ENCODE measurements around the gene RALA. TPM values are rescaled to one million over a fixed set of nuclear protein-coding genes. Genes with fewer than 3 reads are reported as not detected.
A peak's percentile ranks its signal among the peaks of the same experiment; 100 is the strongest.

Gene RALA
- total RNA-seq, 1 donor from 2014 or later, result 28.6 TPM

DNA sequence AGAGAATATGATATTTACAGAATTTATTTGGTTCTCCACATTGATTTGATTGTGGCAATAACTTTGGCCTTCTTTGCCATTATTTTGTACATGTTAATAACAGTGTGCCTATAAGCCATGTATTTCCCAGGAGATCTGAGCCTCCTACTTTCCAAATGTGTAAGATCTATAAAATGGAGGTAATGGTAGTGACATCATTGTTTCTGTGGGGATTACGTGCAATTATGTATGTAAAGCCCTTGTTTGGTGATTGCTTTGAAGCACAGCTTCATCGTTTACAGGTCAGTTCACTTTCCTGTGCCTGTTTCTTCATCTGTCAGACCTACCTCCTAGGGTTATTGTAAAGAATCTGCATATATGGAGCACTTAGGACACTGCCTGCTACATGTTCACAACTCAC is 39.8 kb upstream of the RALA start:
- Mint-ChIP-seq H3K36me3 (peaks cover under 1% of the 10 kb centered on the region), H3K4me3 (no peak overlapping the region), H3K4me1 (no peaks in the 10 kb centered on the region), H3K9me3 (no peaks in the 10 kb centered on the region), H3K27ac (no peak overlapping the region), H3K27me3 (ENCODE audit: low read depth) (no peaks in the 10 kb centered on the region)
- TF ChIP-seq, protein P1, sequence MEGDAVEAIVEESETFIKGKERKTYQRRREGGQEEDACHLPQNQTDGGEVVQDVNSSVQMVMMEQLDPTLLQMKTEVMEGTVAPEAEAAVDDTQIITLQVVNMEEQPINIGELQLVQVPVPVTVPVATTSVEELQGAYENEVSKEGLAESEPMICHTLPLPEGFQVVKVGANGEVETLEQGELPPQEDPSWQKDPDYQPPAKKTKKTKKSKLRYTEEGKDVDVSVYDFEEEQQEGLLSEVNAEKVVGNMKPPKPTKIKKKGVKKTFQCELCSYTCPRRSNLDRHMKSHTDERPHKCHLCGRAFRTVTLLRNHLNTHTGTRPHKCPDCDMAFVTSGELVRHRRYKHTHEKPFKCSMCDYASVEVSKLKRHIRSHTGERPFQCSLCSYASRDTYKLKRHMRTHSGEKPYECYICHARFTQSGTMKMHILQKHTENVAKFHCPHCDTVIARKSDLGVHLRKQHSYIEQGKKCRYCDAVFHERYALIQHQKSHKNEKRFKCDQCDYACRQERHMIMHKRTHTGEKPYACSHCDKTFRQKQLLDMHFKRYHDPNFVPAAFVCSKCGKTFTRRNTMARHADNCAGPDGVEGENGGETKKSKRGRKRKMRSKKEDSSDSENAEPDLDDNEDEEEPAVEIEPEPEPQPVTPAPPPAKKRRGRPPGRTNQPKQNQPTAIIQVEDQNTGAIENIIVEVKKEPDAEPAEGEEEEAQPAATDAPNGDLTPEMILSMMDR (IDR thresholded peaks at IDR 0.05; ENCODE audit: unreplicated experiment), result no peak
- no peak for DNase-seq (ENCODE audit: low spot score in 2 of 2, unreplicated experiment in 2 of 2)

DNA sequence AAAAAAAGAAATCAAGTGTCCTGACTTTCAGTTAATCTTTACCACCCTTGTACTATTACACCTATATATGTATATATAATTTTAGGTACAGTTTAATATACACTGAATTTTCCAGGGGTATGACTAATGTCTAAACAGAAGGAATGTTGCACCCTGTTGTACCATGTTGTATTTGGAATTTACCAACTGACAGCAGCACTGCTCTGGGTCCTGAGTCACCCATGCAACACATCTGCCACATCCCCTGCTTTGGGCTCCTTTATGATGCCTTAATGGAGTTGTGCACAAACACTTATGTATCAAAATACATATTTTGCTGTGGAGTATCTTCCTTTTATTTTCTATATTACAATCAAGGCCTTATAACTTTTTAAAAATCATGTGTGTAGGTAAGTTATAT is 36.0 kb upstream of the RALA start:
- Mint-ChIP-seq H3K4me3 (no peak overlapping the region), H3K36me3 (no peaks in the 10 kb centered on the region), H3K4me1 (peaks cover 5% of the 10 kb centered on the region), H3K27ac (no peak overlapping the region), H3K9me3 (peaks cover 5% of the 10 kb centered on the region), H3K27me3 (ENCODE audit: low read depth) (no peaks in the 10 kb centered on the region)
- no peak for DNase-seq (ENCODE audit: low spot score in 2 of 2, unreplicated experiment in 2 of 2)
- TF ChIP-seq, protein P1 (IDR thresholded peaks at IDR 0.05; ENCODE audit: unreplicated experiment), result no peak

DNA sequence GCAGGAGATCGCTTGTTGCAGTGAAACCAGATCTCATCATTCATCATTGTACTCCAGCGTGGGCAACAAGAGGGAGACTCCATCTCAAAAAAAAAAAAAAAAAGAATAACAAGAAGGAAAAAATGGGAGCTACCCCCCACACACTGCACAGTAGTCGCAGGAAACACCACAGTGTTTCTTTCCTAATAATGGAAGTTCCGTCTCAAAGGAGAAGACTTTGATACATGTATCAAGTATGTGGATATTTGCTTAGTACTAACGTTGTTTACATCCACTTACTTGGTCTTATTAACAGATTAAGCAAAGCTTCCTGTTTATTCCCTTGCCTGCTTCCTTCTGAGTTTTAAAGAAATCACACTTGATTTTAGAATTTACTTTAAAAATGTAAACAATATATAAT is 35.0 kb upstream of the RALA start:
- H3K9me3 Mint-ChIP-seq, result peaks cover 5% of the 10 kb centered on the region
- H3K27me3 Mint-ChIP-seq (ENCODE audit: low read depth), result no peaks in the 10 kb centered on the region
- no peak for DNase-seq (ENCODE audit: low spot score in 2 of 2, unreplicated experiment in 2 of 2)
- H3K27ac Mint-ChIP-seq, result no peak overlapping the region
- H3K36me3 Mint-ChIP-seq, result no peaks in the 10 kb centered on the region
- no peak overlapping the region for H3K4me3 Mint-ChIP-seq
- TF ChIP-seq, protein P1 (IDR thresholded peaks at IDR 0.05; ENCODE audit: unreplicated experiment), result no peak
- H3K4me1 Mint-ChIP-seq, result peaks cover 5% of the 10 kb centered on the region

DNA sequence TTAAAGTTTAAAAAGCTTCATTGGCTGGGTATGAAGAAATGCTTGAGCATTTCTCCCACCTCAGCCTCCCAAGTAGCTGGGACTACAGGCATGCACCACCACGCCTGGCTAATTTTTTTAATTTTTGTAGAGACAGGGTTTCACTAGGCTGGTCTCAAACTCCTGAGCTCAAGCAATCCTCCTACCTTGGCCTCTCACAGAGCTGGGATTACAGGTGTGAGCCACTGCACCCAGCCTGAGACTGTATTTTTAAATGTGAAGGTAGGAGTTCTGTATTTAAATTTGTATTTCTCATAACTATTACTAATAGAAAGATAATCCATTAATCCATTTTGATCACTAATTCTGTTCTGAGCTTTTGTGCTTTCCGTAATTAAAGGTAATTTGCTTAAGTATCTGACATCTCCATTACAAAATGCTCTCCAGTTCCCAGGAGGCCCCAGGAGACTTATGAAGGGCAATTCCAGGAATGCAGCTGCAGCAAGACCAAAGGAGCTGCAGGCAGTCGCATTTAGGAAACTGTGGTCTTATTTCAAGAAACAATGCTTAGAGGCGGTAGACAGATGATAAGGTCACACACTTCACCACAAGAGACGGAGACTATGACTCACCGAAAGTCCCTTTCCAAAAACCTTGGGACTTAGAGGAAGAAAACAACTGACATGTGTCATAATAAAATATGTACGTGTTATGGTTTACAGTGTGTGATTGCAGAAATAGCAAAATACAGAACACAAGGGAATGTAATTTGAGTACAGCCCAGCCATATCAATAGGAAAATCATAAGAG is 33.9 kb upstream of the RALA start:
- no peak overlapping the region for H3K4me3 Mint-ChIP-seq
- peaks cover 5% of the 10 kb centered on the region for H3K4me1 Mint-ChIP-seq
- no peaks in the 10 kb centered on the region for H3K36me3 Mint-ChIP-seq
- TF ChIP-seq, protein P1 (IDR thresholded peaks at IDR 0.05; ENCODE audit: unreplicated experiment), result no peak
- H3K27ac Mint-ChIP-seq, result peak overlapping the region; percentile 49
- peaks cover 5% of the 10 kb centered on the region for H3K9me3 Mint-ChIP-seq
- no peaks in the 10 kb centered on the region for H3K27me3 Mint-ChIP-seq (ENCODE audit: low read depth)
- no peak for DNase-seq (ENCODE audit: low spot score in 2 of 2, unreplicated experiment in 2 of 2)

DNA sequence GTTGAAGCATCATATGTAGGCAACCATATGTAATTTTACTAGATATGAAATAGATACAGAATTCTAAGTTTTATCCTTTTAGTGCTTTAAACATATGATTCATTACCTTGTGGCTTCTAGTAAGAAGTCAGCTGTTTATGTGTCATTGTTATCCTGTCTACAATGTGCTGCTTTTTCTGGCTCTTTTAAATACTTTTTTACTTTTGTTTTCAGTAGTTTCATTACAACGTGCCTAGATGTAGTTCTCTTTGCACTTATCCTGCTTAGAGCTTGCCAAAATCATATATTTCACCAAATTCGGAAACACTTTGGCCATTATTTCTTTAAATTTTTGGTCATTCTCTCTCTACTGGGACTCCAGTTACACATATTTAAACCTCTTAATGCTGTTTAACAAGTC is 30.8 kb upstream of the RALA start:
- TF ChIP-seq, protein P1 (IDR thresholded peaks at IDR 0.05; ENCODE audit: unreplicated experiment), result no peak
- peaks cover 10% of the 10 kb centered on the region for H3K4me1 Mint-ChIP-seq
- H3K27ac Mint-ChIP-seq, result no peak overlapping the region
- no peaks in the 10 kb centered on the region for H3K27me3 Mint-ChIP-seq (ENCODE audit: low read depth)
- peaks cover 8% of the 10 kb centered on the region for H3K9me3 Mint-ChIP-seq
- H3K4me3 Mint-ChIP-seq, result no peak overlapping the region
- no peaks in the 10 kb centered on the region for H3K36me3 Mint-ChIP-seq
- no peak for DNase-seq (ENCODE audit: low spot score in 2 of 2, unreplicated experiment in 2 of 2)

Measured in mesothelial cell of epicardium (in vitro differentiated cells).